ENCODE data around the gene HMCN2.

- TF ChIP-seq CTCF (IDR thresholded peaks at IDR 0.05) (no peak), ZFX (IDR thresholded peaks at IDR 0.05; ENCODE audit: borderline replicate concordance) (no peak)
Observed at GRCh38 chr9:130237076-130237475, 28.5 kb upstream of the HMCN2 start.

Measured in 22Rv1 (cell line).